Measurements from ENCODE around the gene OR6B1.

The OR6B1 gene

DNA sequence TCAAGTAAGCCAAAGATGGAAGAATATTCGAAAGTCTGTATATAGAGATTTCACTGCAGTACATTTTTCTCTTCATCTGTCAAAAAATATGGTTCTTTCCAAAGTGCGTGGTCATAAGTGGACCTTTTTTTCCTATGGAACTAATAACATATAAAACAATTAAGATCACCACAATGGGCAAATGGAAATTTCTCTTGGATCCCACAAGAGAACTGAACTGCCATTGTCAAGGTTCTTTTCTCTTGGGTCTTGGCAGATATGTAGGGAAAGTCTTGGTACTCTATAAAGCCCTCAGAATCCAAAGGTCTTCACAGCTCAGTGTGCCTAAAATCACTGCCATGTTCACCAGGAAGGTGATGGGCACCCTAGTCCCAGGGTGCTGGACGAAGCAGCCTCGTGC lies at the start of gene OR6B1:
TSS of gene OR6B1 (plus strand) at position 301 of the 400 bp plus-strand sequence. CDS start 3,677 bp downstream, outside the sequence.
- DNase-seq (ENCODE audit: low read depth in 2 of 2) = no peak

DNA sequence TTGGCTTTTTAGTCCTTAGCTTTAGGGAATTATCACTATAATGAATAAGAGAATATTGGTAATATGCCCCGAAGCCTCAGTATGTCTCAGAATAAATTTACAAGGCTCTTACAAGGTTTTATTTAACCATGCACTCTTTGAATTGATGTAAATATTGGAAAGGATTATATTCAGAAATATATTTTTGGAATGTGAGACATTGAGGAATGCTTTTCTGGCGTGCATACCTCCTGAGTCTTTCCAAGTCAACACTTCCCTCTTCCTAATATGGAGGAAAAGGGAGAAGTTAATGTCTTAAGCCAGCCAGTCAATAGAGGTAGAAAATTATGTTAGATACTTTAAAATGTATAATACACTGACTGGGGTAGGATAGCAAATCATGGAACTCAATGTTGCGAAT lies 46.7 kb upstream of the OR6B1 start:
- DNase-seq (ENCODE audit: low read depth in 2 of 2) = no peak

DNA sequence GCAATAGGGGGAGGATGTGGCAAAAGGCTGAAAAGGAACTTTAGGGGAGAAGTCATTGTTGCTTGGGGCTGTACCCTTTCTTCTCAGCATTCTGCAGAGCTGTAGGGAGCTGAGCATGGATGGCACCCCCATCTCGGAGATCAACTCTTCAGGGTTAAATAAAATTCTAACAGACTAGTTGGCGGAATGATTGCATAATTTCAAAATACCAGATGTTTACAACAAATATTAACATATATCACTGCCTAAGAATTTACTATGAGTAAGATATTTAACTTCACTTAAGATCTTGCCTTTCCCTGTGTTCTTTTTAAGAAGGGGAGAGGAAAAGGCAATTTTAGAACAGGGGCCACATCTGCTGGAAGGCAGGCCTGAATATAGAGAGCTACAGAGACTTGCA lies 46.0 kb upstream of the OR6B1 start:
- DNase-seq (ENCODE audit: low read depth in 2 of 2) = no peak

DNA sequence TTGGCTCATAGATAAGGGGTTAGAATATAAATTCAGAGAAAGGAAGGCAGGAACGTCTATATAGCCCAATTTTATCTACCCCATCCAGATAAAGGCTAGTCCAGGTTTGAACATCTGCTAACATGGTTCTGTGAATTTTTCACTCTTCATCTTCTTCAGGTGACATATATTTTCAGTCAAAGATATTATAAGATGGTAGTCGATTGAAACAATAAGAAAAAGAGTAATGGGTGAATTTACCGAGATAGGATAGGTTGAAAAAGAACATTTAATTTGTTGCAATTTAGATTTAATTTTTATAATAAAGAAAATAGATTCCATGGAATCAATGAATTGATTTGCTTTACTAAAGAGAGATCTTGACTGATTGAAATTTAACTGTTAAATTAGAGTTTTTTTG lies 45.6 kb upstream of the OR6B1 start, which contains the start of gene OR2F1:
TSS of gene OR2F1 (plus strand) at position 301 of the 400 bp plus-strand sequence. CDS start 5,127 bp downstream, outside the sequence.
- DNase-seq (ENCODE audit: low read depth in 2 of 2) = no peak

DNA sequence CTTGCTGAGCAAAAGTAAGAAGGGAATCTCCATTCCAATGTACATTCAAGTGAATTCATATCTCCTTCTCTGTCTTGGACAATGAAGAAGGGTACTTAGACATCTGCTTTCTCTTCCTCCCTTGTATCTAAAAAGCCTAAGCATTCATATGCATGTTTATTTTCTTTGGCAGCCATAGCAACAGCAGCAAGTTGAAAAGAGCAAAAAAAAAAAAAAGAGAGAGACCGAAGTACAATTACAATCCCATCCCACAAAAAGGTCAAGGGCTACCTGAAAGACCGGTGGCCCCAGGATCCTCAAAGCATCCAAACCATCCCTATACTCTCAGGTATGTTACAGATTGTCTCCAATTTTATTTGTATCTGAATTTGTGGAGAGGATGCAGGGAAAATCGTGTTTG lies 41.3 kb upstream of the OR6B1 start:
- DNase-seq (ENCODE audit: low read depth in 2 of 2) = no peak

DNA sequence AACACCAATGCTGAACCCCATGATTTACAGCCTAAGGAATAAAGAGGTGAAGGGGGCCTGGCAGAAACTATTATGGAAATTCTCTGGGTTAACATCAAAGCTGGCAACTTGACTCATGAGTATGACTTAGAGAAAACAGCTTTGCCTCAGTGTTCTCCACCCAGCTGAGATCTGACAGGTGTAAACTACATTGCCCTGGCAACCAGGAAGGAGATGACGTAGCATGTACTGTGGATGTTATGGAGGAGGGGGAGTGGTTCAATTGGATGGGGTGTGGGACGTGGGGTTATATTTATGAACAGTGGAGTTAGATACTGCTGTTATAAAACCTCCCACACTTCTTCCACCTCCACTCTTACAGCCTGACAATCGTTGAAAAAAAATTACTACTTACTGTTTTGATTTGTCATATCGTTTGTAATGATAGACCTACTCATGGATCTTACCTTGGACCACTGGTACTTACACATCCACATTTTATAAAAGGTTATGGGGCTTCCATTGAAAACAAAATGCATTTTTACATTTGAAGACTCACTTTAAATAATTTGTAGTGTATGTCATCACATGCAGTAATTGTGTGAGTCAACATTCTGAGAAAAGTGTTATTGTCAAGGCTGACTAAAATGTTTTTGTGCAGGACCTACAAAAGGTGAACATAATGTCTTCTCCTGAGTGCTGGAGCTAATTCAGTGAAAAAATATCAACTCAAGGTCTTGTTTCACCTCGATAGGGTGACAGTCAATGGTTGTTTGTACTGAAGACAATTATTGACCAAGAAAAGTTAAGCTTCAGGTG lies 39.1 kb upstream of the OR6B1 start:
- DNase-seq (ENCODE audit: low read depth in 2 of 2) = no peak

DNA sequence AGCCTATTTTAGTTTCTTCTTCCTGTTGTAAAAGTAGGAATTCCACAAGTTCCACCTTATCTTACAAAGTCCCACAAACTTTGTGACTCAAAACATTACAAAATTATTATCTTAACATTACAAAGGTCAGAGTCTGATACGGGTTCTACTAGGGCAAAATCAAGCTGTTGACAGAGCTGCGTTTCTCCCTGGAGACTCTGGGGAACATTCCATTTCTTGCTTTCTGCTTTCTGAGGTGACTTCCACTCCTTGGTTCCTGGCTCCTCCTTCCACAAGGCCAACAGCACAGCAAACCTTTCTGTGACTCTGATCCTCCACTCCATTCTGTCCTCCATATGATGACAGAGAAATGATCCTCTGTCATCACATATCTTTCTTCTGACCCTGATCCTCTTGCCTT lies 34.8 kb upstream of the OR6B1 start:
- no peak for DNase-seq (ENCODE audit: low read depth in 2 of 2)

DNA sequence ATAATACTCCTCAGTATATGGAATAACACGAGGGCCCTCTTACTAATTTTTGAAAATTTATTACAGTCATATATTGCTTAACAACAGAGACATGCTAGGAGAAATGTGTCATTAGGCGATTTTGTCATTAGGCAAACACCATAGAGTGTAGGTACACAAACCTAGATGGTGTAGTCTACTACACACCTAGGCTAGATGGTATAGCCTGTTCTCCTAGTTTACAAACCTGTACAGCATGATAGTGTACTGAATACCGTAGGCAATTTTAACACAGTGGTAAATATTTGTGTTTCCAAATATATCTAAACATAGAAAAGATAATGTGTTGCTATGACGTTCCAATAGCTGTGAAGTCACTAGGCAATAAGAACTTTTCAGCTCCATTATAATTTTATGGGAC lies 32.7 kb upstream of the OR6B1 start:
- DNase-seq (ENCODE audit: low read depth in 2 of 2) = no peak

DNA sequence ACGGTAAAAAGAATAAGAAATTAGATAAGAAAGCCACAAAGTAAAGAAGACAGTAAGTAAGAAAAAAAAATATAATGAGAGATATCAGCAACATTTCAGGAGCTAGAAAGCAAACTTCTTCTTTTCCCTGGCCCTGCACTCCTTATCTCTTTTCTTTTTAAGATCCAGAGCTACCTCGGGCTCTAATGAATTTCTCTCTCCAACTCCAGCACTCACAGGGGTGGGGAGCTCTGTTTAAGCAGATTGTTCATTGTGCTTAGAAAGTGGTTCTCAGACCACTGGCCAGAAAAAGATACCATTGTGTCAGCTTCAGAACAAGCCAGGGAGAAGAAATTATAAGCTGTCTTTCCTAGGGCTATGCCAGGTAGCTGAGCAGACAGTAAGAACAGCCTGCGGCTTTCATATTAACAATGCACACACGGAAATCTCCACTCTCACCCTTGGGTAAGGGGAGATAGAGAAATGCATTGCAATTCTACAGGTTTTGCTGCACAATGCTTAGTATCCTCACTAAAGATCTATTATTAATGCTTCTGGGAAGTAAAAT lies 26.2 kb upstream of the OR6B1 start:
- DNase-seq (ENCODE audit: low read depth in 2 of 2) = no peak

DNA sequence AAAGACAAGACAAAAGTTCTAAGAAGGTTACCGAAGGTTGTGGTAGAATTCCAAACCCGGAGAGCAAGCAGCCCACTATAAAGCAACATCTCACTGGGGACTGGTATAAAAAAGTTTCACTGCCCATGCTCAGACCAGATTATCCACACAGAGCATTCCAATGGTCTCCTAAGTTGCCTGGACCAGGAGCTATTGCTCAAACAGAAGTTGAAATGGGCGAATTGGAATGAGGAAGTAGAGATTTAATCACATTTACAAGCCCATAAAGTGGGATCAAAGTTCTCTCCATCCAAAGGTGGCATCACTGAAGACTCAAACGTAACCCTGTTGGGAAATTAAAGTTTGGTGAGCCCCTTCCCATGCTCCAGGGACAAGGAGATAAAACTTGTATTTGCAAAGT lies 25.7 kb upstream of the OR6B1 start:
- no peak for DNase-seq (ENCODE audit: low read depth in 2 of 2)

DNA sequence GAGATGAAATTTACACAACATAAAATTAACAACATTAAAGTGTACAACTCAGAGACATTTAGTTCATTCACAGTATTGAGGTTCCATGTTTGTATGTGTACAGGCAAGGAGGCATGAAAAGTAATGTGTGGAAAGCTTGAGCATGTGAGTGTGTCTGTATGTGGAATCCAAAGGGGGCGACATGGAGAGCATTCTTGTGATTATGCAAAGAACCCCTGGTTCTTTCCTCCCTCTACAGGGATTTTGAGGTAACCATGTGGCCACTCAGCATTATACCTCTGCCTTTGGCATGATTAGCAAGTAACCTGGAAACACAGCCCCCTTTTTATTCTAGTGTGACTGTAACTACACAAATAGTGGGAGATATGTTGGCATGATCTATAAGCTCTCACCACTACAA lies 24.5 kb upstream of the OR6B1 start:
- DNase-seq (ENCODE audit: low read depth in 2 of 2) = no peak

DNA sequence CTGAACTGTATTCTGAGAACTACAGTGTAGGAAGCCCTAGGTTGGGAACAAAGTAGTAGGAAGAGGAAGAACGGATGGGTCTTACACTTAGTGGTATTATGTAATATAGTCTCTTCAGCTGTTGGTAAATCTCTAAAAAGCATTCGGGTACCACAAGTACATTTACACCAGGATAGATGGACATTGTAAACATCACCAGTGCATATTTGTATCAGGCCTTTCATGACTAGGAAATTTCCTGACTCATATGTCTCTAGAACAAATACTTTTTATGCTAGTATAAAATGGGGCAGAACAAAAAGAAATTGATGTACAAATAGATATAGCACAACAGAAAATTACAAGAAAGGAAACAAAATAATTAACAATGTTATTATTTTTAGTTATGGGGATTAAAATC lies 21.5 kb upstream of the OR6B1 start:
- no peak for DNase-seq (ENCODE audit: low read depth in 2 of 2)

DNA sequence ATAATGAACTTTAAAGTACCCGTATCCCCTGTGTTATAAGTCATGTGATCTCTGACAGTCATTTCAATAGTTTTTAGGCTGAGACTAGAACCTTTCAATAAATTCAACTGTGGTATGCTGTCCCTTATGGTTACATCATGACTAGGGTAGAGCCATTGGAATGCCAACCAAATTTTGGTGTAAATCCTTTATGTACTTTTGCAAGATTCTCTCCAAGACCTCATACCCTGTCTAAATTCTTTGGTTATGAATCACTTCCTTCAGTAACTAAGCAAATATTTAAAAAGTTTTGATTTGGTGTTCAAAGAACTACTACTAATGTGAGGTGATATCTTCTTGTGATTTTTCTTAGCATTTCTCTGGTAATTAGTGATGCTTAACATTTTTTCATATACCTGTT lies 20.8 kb upstream of the OR6B1 start:
- peak in 1 of 2 experiments; percentile 2 for DNase-seq (ENCODE audit: low read depth in 2 of 2)

DNA sequence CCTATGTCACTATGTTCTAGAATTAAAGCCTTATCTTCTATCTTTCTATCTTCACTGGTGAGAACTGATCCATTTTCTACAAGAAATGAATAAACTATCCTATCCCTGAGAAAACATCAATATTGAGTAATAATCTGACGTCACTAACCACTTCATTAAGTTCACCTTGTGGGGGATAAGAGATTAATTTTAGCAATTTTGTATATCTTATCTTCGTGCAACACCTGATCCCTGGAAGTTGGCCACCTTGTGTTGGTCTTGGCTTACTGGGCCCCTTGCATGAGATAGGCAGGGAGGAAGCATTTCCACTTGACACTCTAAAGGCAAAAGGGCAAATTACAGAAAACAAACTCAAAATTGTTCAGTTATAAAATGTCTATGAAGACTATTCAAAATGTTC lies 20.1 kb upstream of the OR6B1 start:
- DNase-seq (ENCODE audit: low read depth in 2 of 2) = no peak

DNA sequence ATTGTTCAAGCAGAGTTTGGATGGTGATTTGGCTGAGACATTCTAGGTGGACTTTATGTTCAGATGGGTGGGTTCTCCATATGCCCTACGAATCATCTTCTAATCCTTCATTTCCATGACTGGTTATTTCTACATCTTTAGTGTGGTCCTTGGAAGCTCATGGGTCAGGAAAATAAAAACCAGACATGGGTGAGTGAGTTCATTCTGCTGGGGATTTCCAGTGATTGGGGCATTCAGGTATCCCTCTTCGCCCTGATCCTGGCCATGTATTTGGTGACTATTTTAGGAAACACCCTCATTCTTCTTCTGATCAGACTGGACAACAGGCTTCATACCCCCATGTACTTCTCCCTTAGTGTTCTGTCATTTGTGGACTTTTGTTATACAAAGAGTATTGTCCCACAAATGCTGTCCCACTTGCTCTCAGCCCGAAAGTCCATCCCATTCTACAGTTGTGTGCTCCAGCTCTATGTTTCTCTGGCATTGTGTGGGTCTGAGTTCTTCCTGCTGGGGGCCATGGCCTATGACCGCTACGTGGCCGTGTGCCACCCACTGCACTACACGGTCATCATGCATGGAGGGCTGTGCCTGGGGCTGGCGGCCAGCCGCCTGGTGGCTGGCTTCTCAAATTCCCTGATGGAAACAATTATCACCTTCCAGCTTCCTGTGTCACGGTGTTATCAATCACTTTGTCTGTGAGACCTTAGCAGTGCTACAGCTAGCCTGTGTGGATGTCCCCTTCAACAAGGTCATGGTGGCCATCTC lies 19.2 kb upstream of the OR6B1 start:
- DNase-seq (ENCODE audit: low read depth in 2 of 2) = no peak

DNA sequence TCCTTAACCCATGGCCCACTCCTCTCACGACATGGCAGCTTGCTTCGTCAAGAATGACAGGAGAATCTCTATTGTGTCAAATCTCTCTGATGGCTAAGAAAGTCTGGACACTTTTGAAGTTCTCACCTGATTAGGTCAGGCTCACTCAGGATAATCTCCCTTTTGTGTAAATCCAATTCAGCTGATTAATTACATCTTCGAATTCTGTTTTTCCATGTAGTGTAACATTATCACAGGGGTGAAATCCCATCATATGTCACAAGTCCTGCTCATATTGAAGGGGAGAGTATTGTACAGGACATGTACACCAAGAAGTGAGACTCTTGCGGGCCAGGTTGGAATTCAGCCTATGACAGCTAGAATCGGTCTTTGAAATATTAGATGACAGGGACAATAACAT lies 16.2 kb upstream of the OR6B1 start:
- no peak for DNase-seq (ENCODE audit: low read depth in 2 of 2)

DNA sequence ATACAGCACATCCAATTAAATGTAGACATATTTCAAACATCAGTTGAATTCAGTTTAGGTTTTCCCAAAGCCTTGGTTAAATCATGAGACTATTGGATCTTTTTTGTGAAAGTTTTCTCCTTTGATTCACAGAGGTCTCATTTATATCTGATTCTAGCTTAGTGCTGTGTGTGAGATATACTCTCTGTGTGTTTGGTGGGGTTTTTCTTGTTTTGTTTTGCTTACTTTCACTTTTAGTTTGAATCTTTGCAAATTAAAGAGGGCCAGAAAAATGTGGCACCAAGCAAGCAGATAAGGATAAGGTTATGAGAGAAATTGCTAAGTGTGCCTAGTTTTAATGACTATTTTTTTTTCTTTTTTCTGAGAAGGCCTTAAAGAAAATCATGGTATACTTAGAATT lies 12.6 kb upstream of the OR6B1 start:
- DNase-seq (ENCODE audit: low read depth in 2 of 2) = no peak

DNA sequence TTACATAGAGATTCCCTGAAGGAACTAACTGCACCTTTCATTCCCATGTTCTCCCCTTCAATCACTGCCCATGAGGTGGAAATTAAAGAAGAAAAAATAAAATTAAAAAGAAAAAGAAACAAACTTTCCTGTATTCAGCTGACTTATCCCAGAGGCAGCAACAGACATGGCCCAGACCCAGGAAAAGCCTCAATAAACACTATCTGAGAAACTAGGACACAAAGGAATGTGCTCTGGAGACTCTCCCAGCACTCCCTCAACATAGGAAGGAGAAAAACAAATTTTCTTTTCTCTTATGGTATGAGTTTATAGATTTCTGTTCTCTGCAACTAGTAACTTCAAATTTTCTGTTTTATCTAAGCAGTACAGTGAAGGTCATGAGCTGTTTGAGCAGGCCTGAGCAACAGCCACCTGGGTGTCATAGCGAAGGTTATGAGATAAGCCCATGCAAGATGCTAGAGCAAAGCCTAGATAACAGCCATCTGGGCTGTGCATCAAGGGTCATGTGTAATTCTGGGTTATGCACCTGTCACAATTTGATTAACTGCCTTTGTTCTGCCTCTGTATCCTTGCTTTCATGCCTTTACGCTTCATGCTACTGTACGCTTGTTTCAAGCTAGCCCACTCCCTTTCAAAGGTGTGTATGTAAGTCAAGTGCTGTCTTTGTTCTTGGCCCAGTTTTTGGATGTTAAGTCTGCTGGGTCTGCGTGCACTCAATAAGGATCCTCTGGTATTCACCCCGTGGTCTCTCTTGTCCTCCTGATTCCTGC lies 11.0 kb upstream of the OR6B1 start:
- no peak for DNase-seq (ENCODE audit: low read depth in 2 of 2)

DNA sequence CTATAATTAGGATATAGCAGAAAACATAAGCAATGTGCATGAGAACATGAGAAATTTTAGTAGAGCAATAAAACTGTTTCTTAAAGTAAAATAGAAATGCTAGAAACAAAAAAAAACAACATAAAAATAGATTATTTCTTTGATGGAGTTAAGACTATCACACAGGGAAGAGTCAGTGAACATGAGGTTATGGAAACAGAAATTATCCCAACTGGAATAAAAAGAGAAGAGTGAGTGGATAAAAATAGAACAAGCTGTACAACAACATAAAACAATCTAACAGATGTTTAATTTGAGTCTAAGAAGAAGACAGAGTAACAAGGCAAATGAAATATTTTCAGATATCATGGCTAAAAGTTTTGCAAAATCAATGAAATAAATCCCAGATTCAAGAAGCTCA lies 7.5 kb upstream of the OR6B1 start:
- no peak for DNase-seq (ENCODE audit: low read depth in 2 of 2)

DNA sequence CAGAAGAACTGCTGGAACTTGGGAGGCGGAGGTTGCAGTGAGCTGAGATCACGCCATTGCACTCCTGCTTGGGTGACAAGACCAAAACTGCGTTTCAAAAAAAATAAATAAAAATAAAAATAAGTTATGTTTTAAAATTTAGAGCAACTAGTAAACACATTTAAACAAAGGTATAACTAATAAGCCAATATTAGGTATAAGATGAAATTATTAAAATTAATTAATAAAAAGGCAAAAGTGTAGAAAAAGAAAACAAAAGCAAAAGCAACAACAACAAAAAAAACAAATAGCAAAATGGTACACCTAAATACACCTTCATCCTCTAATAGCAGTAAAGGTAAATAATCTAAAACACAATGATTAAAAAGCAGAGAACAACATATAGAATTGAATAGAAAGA lies 6.2 kb upstream of the OR6B1 start:
- no peak for DNase-seq (ENCODE audit: low read depth in 2 of 2)

DNA sequence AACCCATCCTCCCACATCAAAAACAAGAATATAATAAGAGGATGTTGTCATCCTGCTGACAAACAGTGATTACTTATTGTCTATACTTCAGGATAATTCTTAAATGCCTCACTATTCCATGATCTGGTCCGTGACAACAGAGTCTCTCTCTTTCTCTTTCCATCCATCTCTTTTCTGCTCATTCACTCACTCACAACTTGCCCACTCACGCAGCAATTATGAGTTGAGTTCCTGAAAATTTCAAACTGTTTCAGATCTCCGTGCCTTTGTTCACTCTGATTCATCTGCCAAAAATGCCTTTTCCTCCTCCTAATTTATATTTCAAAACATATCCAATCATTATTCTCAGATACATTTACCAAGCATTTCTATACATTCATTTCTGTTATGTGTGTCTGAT lies 1.4 kb downstream of the OR6B1 start:
- DNase-seq (ENCODE audit: low read depth in 2 of 2) = no peak

DNA sequence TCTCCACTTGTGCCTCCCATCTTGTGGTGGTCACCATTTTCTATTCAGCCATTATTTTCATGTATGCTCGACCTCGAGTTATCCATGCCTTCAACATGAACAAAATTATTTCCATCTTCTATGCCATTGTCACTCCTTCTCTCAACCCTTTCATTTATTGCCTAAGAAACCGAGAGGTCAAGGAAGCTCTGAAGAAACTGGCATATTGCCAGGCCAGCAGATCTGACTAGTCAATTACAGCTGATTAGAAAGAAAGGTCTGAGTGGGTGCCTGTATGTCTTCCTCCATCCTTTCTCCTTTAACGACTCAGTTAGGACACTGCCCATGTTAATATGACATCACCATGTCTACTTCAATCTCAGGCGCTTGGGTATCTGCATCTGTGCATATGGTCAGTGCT lies 4.6 kb downstream of the OR6B1 start:
- no peak for DNase-seq (ENCODE audit: low read depth in 2 of 2)

Measured in fibroblast of skin of left biceps (primary cell).